HepG2 (cell line): ENCODE data around the gene MADCAM1. TPM values are rescaled to one million over a fixed set of nuclear protein-coding genes. Genes with fewer than 3 reads are reported as not detected.

Experiments
- ATAC-seq: fragments of 200-7000 bp; cut with Tn5 transposase; 3 replicates; pipeline ENCODE4 v1.9.1; 2020; ENCODE audit warnings: mild to moderate bottlenecking, moderate library complexity
- BruUV-seq: library from RNA; stranded (reverse); fragments of 400-500 nt; replicated peaks from 2 replicates; lab custom pipeline; 2021; lab: Mats Ljungman, UMichigan
- CTCF ChIA-PET: fragments of 300-600 bp; formaldehyde crosslinking; extraction: SDS; loops from one replicate; lab custom pipeline; 2021; ENCODE audit warnings: low total read pairs, inconsistent platforms, low intra/inter-chr PET ratio; lab: Yijun Ruan, JAX
- POLR2A ChIA-PET: fragments of 350-600 bp; sonication (Branson Sonifier 250); formaldehyde crosslinking; loops from one replicate; lab custom pipeline; 2020; ENCODE audit warnings: antibody characterized with exemption, inconsistent platforms; lab: Yijun Ruan, JAX
- DNase-seq: peaks from one replicate; pipeline ENCODE4 v3.0.0-alpha.2; 2015; ENCODE audit warnings: low spot score
- FAIRE-seq: peaks from 3 replicates; lab custom pipeline; 2011; peaks lifted over from hg19 to GRCh38; lab: Jason Lieb, UNC
- H2AFZ ChIP-seq: one replicate; pipeline ENCODE4 v1.6.1; 2011; ENCODE audit warnings: low read length, inconsistent platforms
- H3K27ac ChIP-seq: fragments of 300-600 bp; 3 replicates; pipeline ENCODE4 v1.8.0; 2011; ENCODE audit warnings: mixed run types, mild to moderate bottlenecking, mixed read lengths, low read length, inconsistent platforms; ENCODE audit not compliant: insufficient read depth; ENCODE audit errors: extremely low read length
- H3K27me3 ChIP-seq, 2 experiments: fragments of 200-600 bp in 1 of 2; 2 replicates in 1 of 2; 3 replicates in 1 of 2; pipeline versions ENCODE4 v1.6.0 to v1.8.0; 2011; ENCODE audit warnings: low read length in 2 of 2, mild to moderate bottlenecking in 2 of 2, moderate library complexity in 2 of 2, inconsistent platforms in 1 of 2; ENCODE audit not compliant: insufficient read depth in 2 of 2, control insufficient read depth in 1 of 2
- H3K36me3 ChIP-seq, 2 experiments: fragments of 200-600 bp in 1 of 2; replicated peaks in 1 of 2; 2 replicates in 1 of 2; 3 replicates in 1 of 2; pipeline versions ENCODE4 v1.5.1 to v1.8.0; 2011; ENCODE audit warnings: low read length in 2 of 2, inconsistent platforms in 1 of 2; ENCODE audit not compliant: insufficient read depth in 2 of 2, control insufficient read depth in 1 of 2
- H3K4me1 ChIP-seq: 2 replicates; pipeline ENCODE4 v1.5.1; 2012; ENCODE audit warnings: low read length, inconsistent platforms; ENCODE audit not compliant: insufficient read depth
- H3K4me2 ChIP-seq: 2 replicates; pipeline ENCODE4 v1.6.0; 2011; ENCODE audit warnings: low read depth, low read length, inconsistent platforms
- H3K4me3 ChIP-seq, 3 experiments: fragments of 200-600 bp in 1 of 3; sonication (generic), shearing (Covaris generic) in 1 of 3; replicated peaks in 1 of 3; 2 replicates each; pipeline ENCODE4 v1.5.1; 2011 to 2016; ENCODE audit warnings: low read length in 3 of 3, inconsistent platforms in 2 of 3, low read depth in 2 of 3, mild to moderate bottlenecking in 2 of 3, control low read depth in 1 of 3, mixed read lengths in 1 of 3; ENCODE audit not compliant: insufficient read depth in 1 of 3
- H3K79me2 ChIP-seq: one replicate; pipeline ENCODE4 v1.6.1; 2011; ENCODE audit warnings: low read length, inconsistent platforms; ENCODE audit not compliant: insufficient read depth
- H3K9ac ChIP-seq: 2 replicates; pipeline ENCODE4 v1.6.0; 2011; ENCODE audit warnings: mild to moderate bottlenecking, low read depth, low read length, inconsistent platforms; ENCODE audit not compliant: insufficient read depth
- H3K9me3 ChIP-seq: 2 replicates; pipeline ENCODE4 v1.5.1; 2012; ENCODE audit warnings: mild to moderate bottlenecking, low read length
- H4K20me1 ChIP-seq: 2 replicates; pipeline ENCODE4 v1.6.0; 2011; ENCODE audit warnings: inconsistent platforms, mild to moderate bottlenecking, low read length, moderate library complexity; ENCODE audit not compliant: insufficient read depth
- AGO2 ChIP-seq: fragments of 200-400 bp; formaldehyde crosslinking; optimal IDR thresholded peaks from 2 replicates; pipeline ENCODE3; 2017; ENCODE audit warnings: mild to moderate bottlenecking, low read depth, low read length, moderate library complexity
- ESRRA ChIP-seq: sonication (generic); formaldehyde crosslinking; IDR thresholded peaks from 2 replicates; pipeline ENCODE4 v1.5.1; 2020; ENCODE audit warnings: mild to moderate bottlenecking, low read depth, missing genetic modification reagents
- ZNF160 ChIP-seq: sonication (generic); formaldehyde crosslinking; IDR thresholded peaks from 2 replicates; pipeline ENCODE4 v1.8.0; 2022; ENCODE audit warnings: mild to moderate bottlenecking, inconsistent platforms, missing genetic modification reagents
- ZNF629 ChIP-seq: sonication (generic); formaldehyde crosslinking; conservative IDR thresholded peaks from 2 replicates; pipeline ENCODE4 v1.5.0; 2020; ENCODE audit warnings: missing genetic modification reagents
- WGBS: methylation state at CpG from one replicate; pipeline ENCODE4 v1.1.6; 2017; ENCODE audit warnings: low lambda C conversion rate; 5-methylcytosine and 5-hydroxymethylcytosine counted together
- in situ Hi-C: cut with HindIII; loops from 2 replicates; pipeline ENCODE4 v1.10.0; 2017; ENCODE audit warnings: low pct_unique_long_range_greater_than_20kb; ENCODE audit not compliant: extremely low pct_ligation_motif_present
- intact Hi-C: fragments of 100-400 bp; cut with micrococcal nuclease; formaldehyde crosslinking; loops from one replicate; pipeline ENCODE4 v1.10.0; 2022; ENCODE audit not compliant: unreplicated experiment
- polyA plus RNA-seq, 8 experiments: library from polyadenylated mRNA; depleted of rRNA in 3 of 8; stranded (reverse) in 7 of 8; unstranded in 1 of 8; fragments of >200 nt; fragmentation: Illumina TruSeq in 4 of 8; extraction: Trizol in 4 of 8; gene quantifications; 2 replicates each; pipeline versions ENCODE4 v1.2.1 to v1.2.3, GENCODE V29; 2011 to 2016; ENCODE audit warnings: low read depth in 4 of 8, missing spikeins in 1 of 8, mixed read lengths in 1 of 8; ENCODE audit not compliant: insufficient read depth in 1 of 8
- total RNA-seq, 5 experiments: library from RNA; depleted of rRNA; stranded (reverse); fragments of >200 nt; fragmentation: Illumina TruSeq; extraction: Trizol; gene quantifications; 2 replicates each; pipeline ENCODE4 v1.2.3, GENCODE V29; 2016; ENCODE audit warnings: low read depth in 1 of 5

Gene MADCAM1
- total and polyA plus RNA-seq, 2 of the 13 experiments (the other 11 are each of a cell fraction or from before 2014, with no cell fraction given), result 0.29 to 0.33 TPM

DNA sequence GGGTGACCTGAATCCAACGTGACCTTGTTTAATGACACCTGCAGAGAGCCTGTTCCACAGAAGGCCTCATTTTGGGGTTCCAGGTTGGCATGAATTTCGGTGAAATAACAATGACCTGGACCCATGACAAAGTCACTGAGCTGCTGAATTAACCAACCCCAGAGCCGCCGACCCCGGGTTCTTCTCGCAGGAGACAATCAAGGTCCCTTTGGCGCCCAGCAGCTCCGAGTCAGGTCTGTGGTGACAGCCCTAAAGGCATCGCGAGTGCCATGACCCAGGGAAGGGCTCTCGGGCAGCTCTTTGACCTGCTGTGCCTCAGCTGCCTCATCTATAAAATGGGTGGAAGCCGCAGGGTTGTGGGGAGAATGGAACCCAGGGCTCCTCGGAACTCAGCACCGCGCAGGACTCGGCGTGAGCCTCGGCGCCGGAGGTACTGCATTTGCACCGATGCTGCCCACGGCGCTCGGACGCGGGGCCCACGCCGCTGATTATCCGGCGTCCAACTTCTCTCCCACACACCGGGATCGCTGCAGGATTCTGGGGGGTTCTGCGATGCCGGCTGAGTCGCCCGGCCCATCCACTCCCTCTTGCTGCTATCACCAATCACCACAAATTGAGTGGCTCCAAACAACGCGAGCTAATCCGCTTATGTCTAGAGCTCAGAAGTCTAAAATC is 41.1 kb upstream of the MADCAM1 start:
- H3K27ac ChIP-seq, result no peak overlapping the region
- H4K20me1 ChIP-seq, result peaks cover 32% of the 10 kb centered on the region; the same call in 1 of the 2 replicates
- ATAC-seq (no peak), DNase-seq (no peak), FAIRE-seq (no peak)
- H3K9me3 ChIP-seq, result no peaks in the 10 kb centered on the region
- H3K79me2 ChIP-seq, result no peaks in the 10 kb centered on the region
- in situ Hi-C loops, result no loop called here
- H3K27me3 ChIP-seq, result no peaks in the 10 kb centered on the region; a peak in 1 of 5 replicates
- BruUV-seq, result no TSS peak
- no peaks in the 10 kb centered on the region; a peak in 1 of 5 replicates for H3K36me3 ChIP-seq
- intact Hi-C loops, result no loop called here
- ChIA-PET POLR2A (no interaction called here), CTCF (no interaction called here)
- peak; percentile 56 for TF ChIP-seq ZNF629 (CRISPR knock-in tag)
- no peak for TF ChIP-seq ESRRA (CRISPR knock-in tag)
- H3K4me1 ChIP-seq, result peaks cover 22% of the 10 kb centered on the region
- no peak overlapping the region for H3K4me2 ChIP-seq
- 97% methylated on average over 34 of the region's 39 CpGs for WGBS
- no peak overlapping the region for H2AFZ ChIP-seq
- H3K9ac ChIP-seq, result no peak overlapping the region
- H3K4me3 ChIP-seq, result no peak overlapping the region

DNA sequence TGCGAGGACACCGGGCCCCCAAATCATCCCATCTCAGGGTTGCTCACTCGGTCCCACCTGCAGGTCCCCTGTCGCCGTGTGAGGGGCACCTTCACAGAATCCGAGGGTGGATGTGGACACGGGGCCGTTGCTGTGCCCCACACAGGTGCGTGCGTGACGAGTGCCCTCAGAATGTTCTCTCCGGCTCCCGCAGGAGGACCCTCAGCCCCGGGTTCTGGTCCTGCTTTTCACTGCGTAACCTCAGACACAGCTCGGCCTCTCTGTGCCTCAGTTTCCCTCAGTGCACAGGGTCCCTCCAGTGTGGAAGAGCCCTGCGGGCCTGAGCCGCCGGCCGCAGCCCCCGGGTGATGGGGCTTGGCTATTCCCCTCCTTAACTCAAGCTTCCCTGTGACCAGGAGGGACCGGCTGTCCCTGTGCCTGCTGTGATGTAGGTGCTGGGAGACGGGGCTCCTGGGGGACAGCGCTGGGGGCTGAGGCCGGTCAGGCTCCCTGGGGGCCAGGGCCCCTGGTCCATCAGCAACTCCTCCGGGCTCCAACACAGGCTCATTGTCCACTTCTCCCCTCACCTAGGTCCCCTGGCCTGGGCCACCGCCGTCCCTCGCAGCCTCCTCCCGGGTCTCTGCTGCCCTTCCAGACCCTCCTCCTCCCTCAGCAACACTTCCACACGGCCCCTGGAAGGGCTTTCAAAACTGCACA is 40.3 kb upstream of the MADCAM1 start:
- intact Hi-C loops, result no loop called here
- Histone ChIP-seq H3K79me2 (no peaks in the 10 kb centered on the region), H2AFZ (no peak overlapping the region), H3K4me1 (peaks cover 22% of the 10 kb centered on the region), H3K4me3 (no peak overlapping the region), H3K27ac (no peak overlapping the region), H3K9ac (no peak overlapping the region), H3K9me3 (no peaks in the 10 kb centered on the region), H3K4me2 (no peak overlapping the region), H4K20me1 (peaks cover 32% of the 10 kb centered on the region; the same call in 1 of the 2 replicates), H3K36me3 (no peaks in the 10 kb centered on the region; a peak in 1 of 5 replicates), H3K27me3 (no peaks in the 10 kb centered on the region; a peak in 1 of 5 replicates)
- WGBS, result 92% methylated on average over 19 of the region's 31 CpGs
- in situ Hi-C loops, result no loop called here
- FAIRE-seq, result no peak
- no peak for DNase-seq
- ChIA-PET CTCF (no interaction called here), POLR2A (no interaction called here)
- BruUV-seq, result no TSS peak
- TF ChIP-seq ZNF160 (CRISPR knock-in tag) (no peak), AGO2 (peak; percentile 16)
- no peak for ATAC-seq
